HUES64 (cell line): ENCODE measurements around the gene TACC2.

Source experiments
- H3K27ac ChIP-seq: 2 replicates; pipeline ENCODE4 v1.7.0; 2013; ENCODE audit warnings: low read depth, low read length, inconsistent platforms
- H3K27me3 ChIP-seq: 2 replicates; pipeline ENCODE4 v1.6.1; 2013; ENCODE audit warnings: mild to moderate bottlenecking, low read length; ENCODE audit not compliant: insufficient read depth
- H3K36me3 ChIP-seq: 2 replicates; pipeline ENCODE4 v1.6.1; 2013; ENCODE audit warnings: mild to moderate bottlenecking, low read length; ENCODE audit not compliant: insufficient read depth
- H3K4me1 ChIP-seq: 2 replicates; pipeline ENCODE4 v1.6.1; 2013; ENCODE audit warnings: mild to moderate bottlenecking, low read length, moderate library complexity; ENCODE audit not compliant: insufficient read depth
- H3K4me3 ChIP-seq: 2 replicates; pipeline ENCODE4 v1.5.1; 2013; ENCODE audit warnings: mild to moderate bottlenecking, low read length, moderate library complexity
- H3K9ac ChIP-seq: 2 replicates; pipeline ENCODE4 v1.6.1; 2013; ENCODE audit warnings: mild to moderate bottlenecking, low read depth, low read length
- H3K9me3 ChIP-seq: 2 replicates; pipeline ENCODE4 v1.6.1; 2013; ENCODE audit warnings: low read depth, low read length; ENCODE audit not compliant: insufficient read depth
- WGBS: fragments of 150-250, 120-280 bp; methylation state at CpG from one replicate; pipeline ENCODE4 v1.1.7; 2013; ENCODE audit warnings: missing lambda C conversion rate; 5-methylcytosine and 5-hydroxymethylcytosine counted together

TACC2 gene

DNA sequence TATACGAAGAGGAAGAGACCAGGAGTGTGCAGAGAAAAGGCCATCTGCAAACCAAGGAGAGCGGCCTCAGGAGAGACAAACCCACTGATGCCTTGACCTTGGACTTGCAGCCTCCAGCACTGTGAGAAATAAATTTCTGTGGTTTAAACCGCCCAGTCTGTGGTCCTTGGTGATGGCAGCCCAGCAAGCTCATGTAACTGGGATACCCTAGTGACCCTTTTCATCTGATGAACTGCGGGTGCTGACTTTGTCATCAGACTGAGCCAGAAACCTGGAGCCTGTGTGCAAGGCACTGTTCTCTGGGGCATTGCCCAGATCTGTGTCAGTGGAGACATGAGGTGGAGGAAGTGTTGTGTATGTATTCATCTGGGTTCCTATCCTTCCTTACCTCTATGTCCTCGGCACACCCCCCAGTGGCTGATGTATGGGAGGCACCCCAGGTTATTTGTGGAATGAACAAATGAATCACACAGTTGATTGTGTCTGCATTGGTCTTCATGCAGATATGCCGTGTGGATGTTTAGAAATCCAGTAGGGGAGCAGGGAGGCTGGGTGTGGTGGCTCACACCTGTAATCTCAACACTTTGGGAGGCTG is 217.6 kb downstream of the TACC2 start:
- peaks cover 18% of the 10 kb centered on the region for H3K36me3 ChIP-seq
- no peaks in the 10 kb centered on the region for H3K27me3 ChIP-seq
- H3K27ac ChIP-seq = no peak overlapping the region
- H3K4me1 ChIP-seq = no peaks in the 10 kb centered on the region
- H3K9ac ChIP-seq = no peak overlapping the region
- H3K4me3 ChIP-seq = no peak overlapping the region
- H3K9me3 ChIP-seq = no peaks in the 10 kb centered on the region
- 87% methylated on average over 6 of the region's 6 CpGs for WGBS

DNA sequence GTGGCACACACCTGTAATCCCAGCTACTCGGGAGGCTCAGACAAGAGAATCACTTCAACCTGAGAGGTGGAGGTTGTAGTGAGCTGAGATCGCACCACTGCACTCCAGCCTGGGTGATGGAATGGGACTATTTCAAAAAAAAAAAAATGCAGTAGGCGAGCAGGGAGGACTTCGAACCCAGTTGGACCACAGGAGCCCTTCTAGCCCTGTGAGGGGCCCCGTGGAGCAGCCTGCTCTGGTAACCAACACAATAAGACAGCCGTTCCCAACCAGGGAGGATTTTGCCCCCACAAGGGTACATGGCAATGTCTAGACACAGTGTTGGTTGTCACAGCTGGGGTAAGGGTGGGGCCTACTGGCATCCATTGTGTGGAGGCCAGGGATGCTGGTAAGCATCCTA is 218.2 kb downstream of the TACC2 start:
- H3K9me3 ChIP-seq = no peaks in the 10 kb centered on the region
- no peaks in the 10 kb centered on the region for H3K27me3 ChIP-seq
- H3K4me1 ChIP-seq = no peaks in the 10 kb centered on the region
- H3K4me3 ChIP-seq = no peak overlapping the region
- H3K36me3 ChIP-seq = peaks cover 23% of the 10 kb centered on the region
- no peak overlapping the region for H3K27ac ChIP-seq
- H3K9ac ChIP-seq = no peak overlapping the region
- 94% methylated on average over 6 of the region's 6 CpGs for WGBS

DNA sequence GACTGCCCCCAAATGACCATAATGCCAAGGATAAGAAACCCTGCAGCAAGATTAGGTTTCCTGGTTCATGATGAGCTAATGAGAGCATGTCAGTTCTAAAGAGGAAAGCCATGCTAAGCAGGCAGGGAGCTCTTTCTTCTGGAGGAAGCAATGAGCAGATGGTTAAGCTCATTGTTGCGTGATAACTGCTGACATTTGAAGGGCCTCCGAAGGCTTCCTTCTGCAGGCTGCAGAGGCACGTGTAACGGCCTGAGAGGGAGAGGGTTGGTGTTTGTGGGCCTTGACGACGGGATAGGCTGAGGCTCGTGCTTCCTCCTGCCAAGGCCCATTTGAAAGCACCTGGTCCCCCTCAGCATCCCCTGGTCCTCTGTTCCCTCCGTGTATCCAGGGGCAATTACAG is 218.6 kb downstream of the TACC2 start:
- no peak overlapping the region for H3K9ac ChIP-seq
- 91% methylated on average over 8 of the region's 8 CpGs for WGBS
- no peaks in the 10 kb centered on the region for H3K9me3 ChIP-seq
- no peak overlapping the region for H3K27ac ChIP-seq
- H3K36me3 ChIP-seq = peaks cover 27% of the 10 kb centered on the region
- H3K4me1 ChIP-seq = no peaks in the 10 kb centered on the region
- H3K4me3 ChIP-seq = no peak overlapping the region
- no peaks in the 10 kb centered on the region for H3K27me3 ChIP-seq

- H3K9ac ChIP-seq = no peak overlapping the region
- no peaks in the 10 kb centered on the region for H3K4me1 ChIP-seq
- H3K9me3 ChIP-seq = no peaks in the 10 kb centered on the region
- no peaks in the 10 kb centered on the region for H3K27me3 ChIP-seq
- no peak overlapping the region for H3K4me3 ChIP-seq
- H3K27ac ChIP-seq = no peak overlapping the region
- 96% methylated on average over 14 of the region's 14 CpGs for WGBS
- H3K36me3 ChIP-seq = peaks cover 28% of the 10 kb centered on the region
These were observed 219.8 kb downstream of the TACC2 start for GRCh38 chr10:122208571-122209430.

DNA sequence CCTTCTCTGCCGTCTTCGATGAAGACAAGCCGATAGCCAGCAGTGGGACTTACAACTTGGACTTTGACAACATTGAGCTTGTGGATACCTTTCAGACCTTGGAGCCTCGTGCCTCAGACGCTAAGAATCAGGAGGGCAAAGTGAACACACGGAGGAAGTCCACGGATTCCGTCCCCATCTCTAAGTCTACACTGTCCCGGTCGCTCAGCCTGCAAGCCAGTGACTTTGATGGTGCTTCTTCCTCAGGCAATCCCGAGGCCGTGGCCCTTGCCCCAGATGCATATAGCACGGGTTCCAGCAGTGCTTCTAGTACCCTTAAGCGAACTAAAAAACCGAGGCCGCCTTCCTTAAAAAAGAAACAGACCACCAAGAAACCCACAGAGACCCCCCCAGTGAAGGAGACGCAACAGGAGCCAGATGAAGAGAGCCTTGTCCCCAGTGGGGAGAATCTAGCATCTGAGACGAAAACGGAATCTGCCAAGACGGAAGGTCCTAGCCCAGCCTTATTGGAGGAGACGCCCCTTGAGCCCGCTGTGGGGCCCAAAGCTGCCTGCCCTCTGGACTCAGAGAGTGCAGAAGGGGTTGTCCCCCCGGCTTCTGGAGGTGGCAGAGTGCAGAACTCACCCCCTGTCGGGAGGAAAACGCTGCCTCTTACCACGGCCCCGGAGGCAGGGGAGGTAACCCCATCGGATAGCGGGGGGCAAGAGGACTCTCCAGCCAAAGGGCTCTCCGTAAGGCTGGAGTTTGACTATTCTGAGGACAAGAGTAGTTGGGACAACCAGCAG is 221.7 kb downstream of the TACC2 start:
- Histone ChIP-seq H3K9ac (no peak overlapping the region), H3K27me3 (no peaks in the 10 kb centered on the region), H3K4me3 (no peak overlapping the region), H3K36me3 (peaks cover 32% of the 10 kb centered on the region), H3K27ac (no peak overlapping the region), H3K9me3 (no peaks in the 10 kb centered on the region), H3K4me1 (no peaks in the 10 kb centered on the region)
- WGBS = 95% methylated on average over 30 of the region's 30 CpGs

DNA sequence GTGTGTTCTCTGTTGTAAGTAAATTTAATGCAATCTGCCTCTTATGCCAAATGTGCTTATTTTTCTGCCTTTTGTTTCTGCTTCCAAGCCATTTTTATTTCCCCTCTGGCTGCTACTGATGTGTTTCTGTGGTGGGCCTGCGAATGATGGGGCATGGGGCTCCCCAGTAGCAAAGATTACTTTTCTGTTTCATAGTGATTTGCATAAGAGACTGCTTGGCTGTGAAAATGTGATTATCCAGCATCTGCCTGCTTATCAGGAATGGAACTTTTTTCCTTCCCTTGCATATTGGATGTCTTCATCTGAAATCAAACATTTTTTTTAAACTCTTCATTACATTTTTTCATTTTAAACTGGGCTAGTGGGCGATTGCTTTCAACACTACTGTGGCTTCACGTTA is 224.4 kb downstream of the TACC2 start:
- Histone ChIP-seq H3K36me3 (peaks cover 55% of the 10 kb centered on the region), H3K9ac (no peak overlapping the region), H3K9me3 (no peaks in the 10 kb centered on the region), H3K4me1 (no peaks in the 10 kb centered on the region), H3K4me3 (no peak overlapping the region), H3K27me3 (no peaks in the 10 kb centered on the region), H3K27ac (no peak overlapping the region)
- WGBS = 97% methylated on average over 3 of the region's 3 CpGs

DNA sequence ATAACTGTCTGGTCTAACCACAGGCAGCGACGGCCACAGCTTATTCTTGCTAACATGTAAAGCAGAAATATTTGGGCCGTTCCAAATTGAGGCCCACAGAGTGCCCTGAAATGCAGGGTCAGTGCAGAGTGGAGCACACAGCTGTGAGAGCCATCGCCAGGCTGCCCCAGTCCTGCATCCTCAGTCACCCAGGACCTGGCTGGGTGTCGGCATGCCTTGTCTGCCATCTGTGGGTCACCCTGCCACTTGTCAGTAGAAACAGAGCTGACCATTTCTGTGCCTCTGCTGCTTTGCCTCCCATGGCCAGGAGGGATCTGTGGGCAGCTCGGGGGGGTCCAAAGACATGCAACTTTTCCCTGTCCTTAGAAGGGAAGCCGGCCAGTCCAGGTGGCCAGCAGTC is 224.8 kb downstream of the TACC2 start:
- H3K9ac ChIP-seq = no peak overlapping the region
- WGBS = 92% methylated on average over 7 of the region's 7 CpGs
- H3K9me3 ChIP-seq = no peaks in the 10 kb centered on the region
- H3K4me1 ChIP-seq = no peaks in the 10 kb centered on the region
- peaks cover 59% of the 10 kb centered on the region for H3K36me3 ChIP-seq
- H3K27ac ChIP-seq = no peak overlapping the region
- H3K27me3 ChIP-seq = no peaks in the 10 kb centered on the region
- no peak overlapping the region for H3K4me3 ChIP-seq

DNA sequence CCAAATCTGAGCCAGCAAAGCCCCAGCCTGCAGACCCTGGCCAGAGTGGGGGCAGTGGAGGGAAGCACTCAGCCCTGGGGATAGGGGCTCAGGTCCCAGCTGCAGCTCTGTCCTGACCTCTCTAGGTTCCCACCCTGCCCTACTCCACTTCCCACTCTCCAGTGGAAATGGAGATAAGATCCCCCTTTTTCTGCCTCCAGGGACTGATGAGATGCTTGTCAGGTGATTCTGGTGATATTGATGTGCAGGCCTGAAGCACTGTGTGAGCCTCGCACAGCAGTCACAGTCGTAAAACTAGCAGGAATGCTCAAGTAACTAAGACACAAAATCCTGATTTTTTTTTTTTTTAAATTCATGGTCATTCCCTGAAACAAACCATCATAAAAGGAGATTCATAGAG is 227.1 kb downstream of the TACC2 start:
- 93% methylated on average over 2 of the region's 2 CpGs for WGBS
- no peaks in the 10 kb centered on the region for H3K4me1 ChIP-seq
- no peaks in the 10 kb centered on the region for H3K9me3 ChIP-seq
- H3K36me3 ChIP-seq = peaks cover 69% of the 10 kb centered on the region
- no peak overlapping the region for H3K4me3 ChIP-seq
- H3K27me3 ChIP-seq = no peaks in the 10 kb centered on the region
- no peak overlapping the region for H3K27ac ChIP-seq
- no peak overlapping the region for H3K9ac ChIP-seq

DNA sequence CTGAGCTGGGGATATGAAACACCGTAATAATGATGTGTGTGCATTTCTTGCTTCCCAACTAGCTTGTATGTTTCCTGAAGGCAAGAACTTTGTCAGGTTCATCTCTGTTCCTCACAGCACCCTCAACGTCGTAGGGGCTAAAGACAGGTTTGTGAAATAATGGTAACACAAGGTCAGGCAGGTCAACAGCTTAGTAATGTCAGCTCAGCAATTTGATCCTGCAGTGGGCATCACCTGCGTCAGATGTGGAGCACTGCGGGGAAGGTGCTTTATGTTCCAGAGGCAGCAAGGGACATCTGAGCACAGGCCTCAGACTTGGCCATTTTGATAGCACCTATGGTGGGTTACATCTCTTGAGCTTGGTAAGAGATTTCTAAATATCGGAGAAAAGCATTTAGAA is 230.4 kb downstream of the TACC2 start:
- no peaks in the 10 kb centered on the region for H3K27me3 ChIP-seq
- H3K9ac ChIP-seq = no peak overlapping the region
- peaks cover 82% of the 10 kb centered on the region for H3K36me3 ChIP-seq
- 96% methylated on average over 6 of the region's 6 CpGs for WGBS
- no peaks in the 10 kb centered on the region for H3K4me1 ChIP-seq
- H3K27ac ChIP-seq = no peak overlapping the region
- H3K4me3 ChIP-seq = no peak overlapping the region
- H3K9me3 ChIP-seq = no peaks in the 10 kb centered on the region

DNA sequence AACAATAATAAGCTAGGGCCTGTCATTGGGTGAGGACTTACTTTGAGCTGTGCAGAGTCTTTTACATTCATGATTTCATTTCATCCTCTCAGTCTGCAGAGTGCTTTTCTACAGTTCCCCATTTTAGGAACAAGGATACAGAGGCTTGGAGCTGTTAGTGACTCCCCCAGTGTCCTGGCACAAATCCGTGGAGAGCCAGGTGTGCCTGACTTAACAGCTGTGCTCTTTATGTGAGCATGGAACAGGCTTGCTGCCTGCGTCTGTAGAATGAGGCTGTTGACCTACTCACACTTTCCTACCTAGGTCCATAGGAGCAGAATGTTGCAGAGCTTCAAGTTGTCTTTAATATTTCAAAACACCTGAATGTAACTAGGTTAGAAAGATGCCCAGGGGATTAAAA is 231.8 kb downstream of the TACC2 start:
- H3K4me3 ChIP-seq = no peak overlapping the region
- no peaks in the 10 kb centered on the region for H3K27me3 ChIP-seq
- peaks cover 91% of the 10 kb centered on the region for H3K36me3 ChIP-seq

GRCh38 chr10:122221958-122222357 is 233.0 kb downstream of the TACC2 start:
- Histone ChIP-seq H3K4me1 (no peaks in the 10 kb centered on the region), H3K9ac (no peak overlapping the region), H3K4me3 (no peak overlapping the region), H3K9me3 (no peaks in the 10 kb centered on the region), H3K27ac (no peak overlapping the region), H3K27me3 (no peaks in the 10 kb centered on the region), H3K36me3 (peaks cover 91% of the 10 kb centered on the region)
- 94% methylated on average over 5 of the region's 5 CpGs for WGBS

More for the DNA sequence above, 231.8 kb downstream of the TACC2 start:
- Histone ChIP-seq H3K27ac (no peak overlapping the region), H3K9me3 (no peaks in the 10 kb centered on the region), H3K4me1 (no peaks in the 10 kb centered on the region), H3K9ac (no peak overlapping the region)
- WGBS = 96% methylated on average over 2 of the region's 2 CpGs
